Urothelium cell line (cell line): Measurements from ENCODE around the gene MLYCD.

Experiments used
- DNase-seq: peaks from one replicate; pipeline ENCODE4 v3.0.0; 2011; ENCODE audit warnings: low spot score, mixed read lengths
- FAIRE-seq: peaks from 2 replicates; lab custom pipeline; 2011; peaks lifted over from hg19 to GRCh38; lab: Jason Lieb, UNC

The MLYCD gene

GRCh38 chr16:83952940-83953795 lies 54.3 kb downstream of the MLYCD start, which contains the start of gene OSGIN1:
Gene OSGIN1 (plus strand): TSS chr16:83953240. CDS start chr16:83957672, 4,432 bp downstream.
- FAIRE-seq (no peak), DNase-seq (peak; percentile 95)

GRCh38 chr16:83953796-83954576 lies 55.1 kb downstream of the MLYCD start:
- FAIRE-seq (no peak), DNase-seq (peak; percentile 69)

GRCh38 chr16:83954577-83955016 lies 55.7 kb downstream of the MLYCD start:
- no peak for FAIRE-seq
- peak; percentile 56 for DNase-seq

GRCh38 chr16:83955218-83956130 lies 56.6 kb downstream of the MLYCD start:
- DNase-seq (no peak), FAIRE-seq (no peak)

- FAIRE-seq (no peak), DNase-seq (peak; percentile 80)
Measured at GRCh38 chr16:83956336-83957289, 57.7 kb downstream of the MLYCD start.

- DNase-seq = no peak
- FAIRE-seq = no peak
Measured at GRCh38 chr16:83957296-83957855, 58.5 kb downstream of the MLYCD start.

GRCh38 chr16:83958137-83958845 lies 59.4 kb downstream of the MLYCD start:
- DNase-seq = no peak
- FAIRE-seq = no peak

GRCh38 chr16:83958846-83959565 lies 60.1 kb downstream of the MLYCD start:
- DNase-seq (no peak), FAIRE-seq (no peak)

GRCh38 chr16:83959656-83960434 lies 60.9 kb downstream of the MLYCD start:
- DNase-seq = no peak
- FAIRE-seq = no peak

- FAIRE-seq (no peak), DNase-seq (no peak)
Measured at GRCh38 chr16:83960521-83961249, 61.8 kb downstream of the MLYCD start.

GRCh38 chr16:83961591-83961990 lies 62.7 kb downstream of the MLYCD start:
- no peak for DNase-seq
- no peak for FAIRE-seq

GRCh38 chr16:83963277-83964119 lies 64.6 kb downstream of the MLYCD start:
- DNase-seq = no peak
- no peak for FAIRE-seq

- FAIRE-seq (no peak), DNase-seq (no peak)
Measured at GRCh38 chr16:83964684-83965443, 65.9 kb downstream of the MLYCD start.

GRCh38 chr16:83965444-83966152 lies 66.7 kb downstream of the MLYCD start:
- FAIRE-seq (no peak), DNase-seq (no peak)
